CD4-positive, alpha-beta T cell treated with Interleukin-6 at 100 ng/mL for 8 hours (primary cell): Measurements from ENCODE around the gene TIMP4.

Experiments
- DNase-seq: peaks from one replicate; pipeline ENCODE4 v3.0.0-alpha.2; 2020; ENCODE audit warnings: mixed read lengths, low spot score

The TIMP4 gene

GRCh38 chr3:12147049-12147780, 11.5 kb downstream of the TIMP4 start:
- DNase-seq = no peak

- DNase-seq = no peak
Measured at GRCh38 chr3:12143949-12144504, 14.7 kb downstream of the TIMP4 start.

GRCh38 chr3:12142476-12142875, 16.2 kb downstream of the TIMP4 start:
- no peak for DNase-seq

GRCh38 chr3:12141350-12141749, 17.4 kb downstream of the TIMP4 start:
- DNase-seq = no peak

GRCh38 chr3:12139111-12139511, 19.6 kb downstream of the TIMP4 start:
- DNase-seq = no peak

GRCh38 chr3:12138044-12138443, 20.7 kb downstream of the TIMP4 start:
- no peak for DNase-seq

GRCh38 chr3:12136371-12136770, 22.3 kb downstream of the TIMP4 start:
- DNase-seq = no peak

GRCh38 chr3:12135029-12135657, 23.6 kb downstream of the TIMP4 start:
- DNase-seq = peak; percentile 51

GRCh38 chr3:12132881-12133280, 25.8 kb downstream of the TIMP4 start:
- no peak for DNase-seq

- DNase-seq = no peak
Measured at GRCh38 chr3:12131351-12132090, 27.2 kb downstream of the TIMP4 start.

- no peak for DNase-seq
Measured at GRCh38 chr3:12127391-12127790, 31.3 kb downstream of the TIMP4 start.

- no peak for DNase-seq
Measured at GRCh38 chr3:12125772-12126171, 32.9 kb downstream of the TIMP4 start.

- DNase-seq = no peak
Measured at GRCh38 chr3:12121466-12121865, 37.2 kb downstream of the TIMP4 start.

GRCh38 chr3:12120374-12121140, 38.2 kb downstream of the TIMP4 start:
- no peak for DNase-seq

- no peak for DNase-seq
Measured at GRCh38 chr3:12117473-12117872, 41.2 kb downstream of the TIMP4 start.

- no peak for DNase-seq
Measured at GRCh38 chr3:12116870-12117269, 41.8 kb downstream of the TIMP4 start.

GRCh38 chr3:12115849-12116248, 42.9 kb downstream of the TIMP4 start:
- DNase-seq = no peak

- DNase-seq = no peak
Measured at GRCh38 chr3:12115104-12115503, 43.6 kb downstream of the TIMP4 start.

- DNase-seq = no peak
Measured at GRCh38 chr3:12114251-12114650, 44.5 kb downstream of the TIMP4 start.

GRCh38 chr3:12107071-12107713, 51.5 kb downstream of the TIMP4 start:
- DNase-seq = no peak
